ENCODE measurements around the gene ABCC4.
"Not testable (repeated sequence)": the region's sequence is repeated elsewhere in the genome, so short reads cannot be mapped to it uniquely, and the experiment has no call there.

The ABCC4 gene

DNA sequence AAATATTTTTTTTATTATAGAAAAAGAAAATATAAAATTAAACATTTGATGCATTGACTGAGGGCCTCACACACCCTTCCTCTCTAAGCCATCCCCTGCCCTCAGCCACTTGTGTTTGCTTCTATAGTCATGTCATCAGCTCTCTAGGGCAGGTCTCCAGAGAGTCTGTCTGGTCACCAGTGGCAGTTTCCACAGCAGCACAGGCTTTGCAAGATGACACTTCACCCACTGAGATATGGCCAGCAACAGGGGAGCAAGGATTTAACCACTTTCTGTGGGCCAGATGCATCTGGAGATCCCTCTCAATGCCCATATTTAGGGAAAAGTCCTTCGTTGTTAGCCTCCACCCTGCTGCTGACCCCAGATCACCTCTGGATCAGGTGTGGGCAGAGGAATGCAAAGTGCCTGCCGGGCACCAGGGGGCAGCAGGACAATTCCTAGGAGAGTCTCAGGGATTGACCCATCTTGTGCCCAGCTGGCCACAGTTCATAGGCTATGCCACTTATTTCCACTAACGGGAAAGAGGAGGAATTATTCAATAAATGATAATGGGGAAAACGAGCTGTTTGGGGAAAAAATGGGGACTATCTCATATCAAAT, 4.8 kb downstream of the ABCC4 start:
- no peak for DNase-seq

DNA sequence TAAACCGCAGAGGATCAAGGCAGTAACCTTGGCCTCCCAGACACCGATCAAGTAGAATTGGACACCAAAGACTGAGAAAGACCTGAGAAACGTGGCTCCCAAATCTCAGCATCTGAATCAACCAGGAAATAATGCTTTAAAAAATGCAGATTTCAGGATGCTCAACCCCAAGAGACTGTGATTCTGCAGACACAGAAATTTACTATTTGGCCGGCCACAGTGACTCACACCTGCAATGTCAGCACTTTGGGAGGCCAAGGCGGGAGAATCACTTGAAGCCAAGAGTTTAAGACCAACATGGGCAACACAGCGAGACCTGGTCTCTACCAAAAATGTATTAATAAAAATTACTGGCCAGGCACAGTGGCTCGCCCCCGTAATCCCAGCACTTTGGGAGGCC, 6.2 kb downstream of the ABCC4 start:
- DNase-seq, result no peak

GRCh38 chr13:95292622-95293021, 8.6 kb downstream of the ABCC4 start:
- no peak for DNase-seq

DNA sequence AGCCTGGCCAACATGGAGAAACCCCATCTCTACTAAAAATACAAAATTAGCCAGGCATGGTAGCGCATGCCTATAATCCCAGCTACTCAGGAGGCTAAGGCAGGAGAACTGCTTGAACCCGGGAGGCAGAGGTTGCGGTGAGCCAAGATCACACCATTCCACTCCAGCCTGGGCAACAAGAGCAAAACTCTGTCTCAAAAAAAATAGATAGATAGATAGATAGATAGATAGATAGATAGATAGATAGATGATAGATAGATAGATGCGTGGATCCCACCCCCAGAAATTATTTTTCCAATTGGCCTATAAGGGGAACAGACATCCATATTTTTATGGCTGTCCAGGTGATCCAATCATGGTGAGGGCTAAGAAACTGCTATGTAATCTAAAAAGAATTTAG, 11.3 kb downstream of the ABCC4 start:
- not testable (repeated sequence) for DNase-seq

DNA sequence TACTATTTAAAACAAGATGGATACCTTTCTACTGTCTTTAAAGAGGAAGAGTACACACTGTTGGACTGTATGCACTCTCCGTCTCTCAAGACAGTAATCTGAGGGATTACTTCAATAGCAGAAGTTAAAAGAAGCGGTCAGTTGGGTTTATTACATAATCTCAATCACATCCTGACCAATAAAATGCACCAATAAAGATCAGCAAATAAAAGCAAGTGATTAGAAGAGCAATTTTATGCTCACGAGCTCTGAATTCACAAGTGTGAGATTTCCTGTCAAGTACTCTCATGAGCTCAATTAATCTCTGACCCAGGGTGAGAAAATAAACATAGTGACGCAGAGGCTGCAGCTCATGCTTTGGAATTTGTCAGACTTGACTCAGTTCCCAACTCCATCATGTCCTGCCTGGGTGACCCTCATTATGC, 12.2 kb downstream of the ABCC4 start:
- DNase-seq, result no peak

GRCh38 chr13:95284436-95284835, 16.8 kb downstream of the ABCC4 start:
- DNase-seq, result no peak

DNA sequence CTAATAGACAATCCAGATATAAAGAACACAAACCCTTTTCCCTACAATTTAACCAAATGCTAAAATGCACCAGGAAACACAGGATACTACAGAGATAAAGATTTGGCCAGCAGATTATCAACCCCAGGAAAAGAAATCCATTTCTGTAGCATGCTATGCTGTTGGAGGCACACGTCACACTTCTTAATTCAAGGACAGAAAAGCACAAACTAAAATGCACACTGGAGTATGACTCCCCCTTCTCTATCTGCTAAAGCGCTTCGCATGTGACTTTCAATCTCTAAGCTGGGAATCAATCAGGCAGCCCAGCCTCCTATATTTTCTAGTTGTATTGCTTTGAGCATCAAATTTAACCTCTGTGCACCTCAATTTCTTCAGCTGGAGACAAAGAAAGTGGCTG, 22.2 kb downstream of the ABCC4 start:
- no peak for DNase-seq

- no peak for DNase-seq
These were observed 25.2 kb downstream of the ABCC4 start for GRCh38 chr13:95276037-95276505.

GRCh38 chr13:95275322-95276036, 25.8 kb downstream of the ABCC4 start:
- peak; percentile 17 for DNase-seq

DNA sequence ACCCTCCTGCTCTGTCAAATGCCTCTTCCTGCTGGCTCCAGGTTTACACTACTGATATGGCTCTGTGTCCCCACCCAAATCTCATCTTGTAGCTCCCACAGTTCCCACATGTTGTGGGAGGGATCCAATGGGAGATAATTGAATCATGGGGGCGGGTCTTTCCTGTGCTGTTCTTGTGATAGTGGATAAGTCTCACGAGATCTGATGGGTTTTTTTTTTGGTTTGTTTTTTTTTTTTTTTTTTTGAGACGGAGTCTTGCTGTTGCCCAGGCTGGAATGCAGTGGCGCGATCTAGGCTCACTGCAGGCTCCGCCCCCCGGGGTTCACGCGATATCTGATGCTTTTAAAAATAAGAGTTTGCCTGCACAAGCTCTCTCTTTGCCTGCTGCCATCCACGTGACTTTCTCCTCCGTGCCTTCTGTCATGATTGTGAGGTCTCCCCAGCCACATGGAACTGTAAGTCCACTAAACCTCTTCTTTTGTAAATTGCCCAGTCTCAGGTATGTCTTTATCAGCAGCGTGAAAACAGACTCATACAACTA, 27.6 kb downstream of the ABCC4 start:
- not testable (repeated sequence) for DNase-seq

DNA sequence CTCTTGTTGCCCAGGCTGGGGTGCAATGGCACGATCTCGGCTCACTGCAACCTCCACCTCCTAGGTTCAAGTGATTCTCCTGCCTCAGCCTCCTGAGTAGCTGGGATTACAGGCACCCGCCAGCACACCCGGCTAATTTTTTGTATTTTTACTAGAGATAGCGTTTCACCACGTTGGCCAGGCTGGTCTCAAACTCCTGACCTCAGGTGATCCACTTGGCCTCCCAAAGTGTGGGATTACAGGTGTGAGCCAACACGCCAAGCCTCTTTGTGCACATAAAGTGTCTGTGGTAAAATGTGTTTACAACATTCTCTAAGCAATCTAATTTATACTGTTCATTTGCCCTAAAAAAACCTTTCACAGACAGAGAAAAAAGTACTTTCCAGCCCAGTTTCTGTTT, 29.2 kb downstream of the ABCC4 start:
- DNase-seq, result not testable (repeated sequence)

- no peak for DNase-seq
These were observed 31.5 kb downstream of the ABCC4 start for GRCh38 chr13:95269756-95270155.

GRCh38 chr13:95268343-95269065, 32.7 kb downstream of the ABCC4 start:
- not testable (repeated sequence) for DNase-seq

DNA sequence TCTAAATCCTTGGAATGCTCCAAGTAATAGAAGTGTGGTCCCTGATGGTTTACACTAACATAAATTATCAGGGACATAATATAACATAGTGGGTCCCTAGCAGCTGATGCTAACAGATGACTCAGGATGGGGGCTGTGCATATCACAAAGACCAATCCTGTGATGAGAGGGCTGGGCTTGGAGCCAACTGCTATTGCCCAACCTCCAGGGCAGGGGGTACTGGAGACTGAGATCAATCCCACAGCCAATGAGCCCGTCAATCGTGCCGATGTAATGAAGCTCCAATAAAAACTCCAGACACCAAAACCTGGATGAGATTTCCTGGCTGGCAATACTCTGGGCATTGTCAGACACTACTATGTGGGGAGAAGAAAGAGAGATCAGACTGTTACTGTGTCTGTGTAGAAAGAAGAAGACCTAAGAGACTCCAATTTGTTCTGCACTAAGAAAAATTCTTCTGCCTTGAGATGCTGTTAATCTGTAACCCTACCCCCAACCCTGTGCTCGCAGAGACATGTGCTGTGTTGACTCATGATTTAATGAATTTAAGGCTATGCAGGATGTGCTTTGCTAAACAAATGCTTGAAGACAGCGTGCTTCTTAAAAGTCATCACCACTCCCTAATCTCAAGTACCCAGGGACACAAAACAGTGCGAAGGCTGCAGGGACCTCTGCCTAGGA, 33.4 kb downstream of the ABCC4 start:
- DNase-seq, result peak; percentile 63

DNA sequence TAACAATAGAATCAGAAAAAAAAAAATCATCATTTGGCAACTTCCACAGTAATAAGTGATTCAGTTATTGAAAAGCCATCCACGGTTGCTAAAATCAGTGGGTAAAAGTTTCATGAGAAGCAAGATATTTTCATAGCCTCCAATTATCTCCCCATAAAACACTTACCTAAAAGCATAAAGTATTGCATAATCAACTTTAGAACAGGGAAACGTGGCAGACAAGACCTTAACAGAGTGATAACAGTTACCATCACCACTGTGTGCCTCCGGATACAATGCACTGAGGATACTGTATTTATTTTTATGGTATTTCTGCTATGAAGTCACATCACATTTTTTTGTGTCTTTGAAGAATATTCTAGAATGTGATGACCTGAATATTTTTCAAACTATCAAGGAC, 37.0 kb downstream of the ABCC4 start:
- DNase-seq, result no peak

DNA sequence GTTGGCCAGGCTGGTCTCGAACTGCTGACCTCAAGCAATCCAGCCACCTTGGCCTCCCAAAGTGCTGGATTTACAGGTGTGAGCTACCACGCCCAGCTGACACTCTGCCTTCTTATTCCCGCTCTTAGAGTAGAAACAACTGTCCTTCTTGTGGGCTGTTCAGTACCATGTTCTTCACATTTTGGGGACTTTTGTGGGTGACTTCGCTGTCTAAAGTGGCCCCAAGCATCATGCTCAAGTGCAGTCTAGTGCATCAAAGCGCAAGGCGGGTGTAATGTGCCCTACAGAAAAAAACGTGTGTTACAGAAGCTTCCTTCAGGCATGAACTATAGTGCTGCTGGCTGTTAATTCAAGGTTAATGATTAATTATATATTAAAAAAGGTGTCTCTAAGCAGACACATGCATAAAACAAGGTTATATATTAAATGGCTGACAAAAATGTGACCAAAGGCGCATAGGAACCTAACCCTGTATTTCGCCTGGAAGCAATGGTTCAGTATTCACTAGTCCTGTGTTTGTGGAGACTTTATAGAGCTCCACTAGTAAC, 38.3 kb downstream of the ABCC4 start:
- no peak for DNase-seq

DNA sequence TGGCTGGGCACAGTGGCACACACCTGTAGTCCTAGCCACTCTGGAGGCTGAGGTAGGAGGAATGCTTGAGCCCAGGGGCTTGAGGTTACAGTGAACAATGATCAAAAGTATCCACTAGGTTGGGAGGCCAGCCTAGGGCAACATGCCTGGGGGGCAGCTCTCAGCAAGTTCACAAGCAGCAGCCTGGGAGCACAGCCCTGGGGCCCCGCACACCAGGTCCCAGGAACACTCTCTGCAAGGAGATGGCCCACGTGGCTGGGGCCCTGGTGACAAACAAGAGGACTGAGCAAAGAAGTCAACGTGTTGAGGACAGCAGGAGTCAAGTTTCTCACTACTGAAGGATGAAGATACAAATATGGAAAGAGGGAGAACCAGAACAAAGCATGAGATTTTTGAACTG, 39.3 kb downstream of the ABCC4 start:
- DNase-seq, result no peak

DNA sequence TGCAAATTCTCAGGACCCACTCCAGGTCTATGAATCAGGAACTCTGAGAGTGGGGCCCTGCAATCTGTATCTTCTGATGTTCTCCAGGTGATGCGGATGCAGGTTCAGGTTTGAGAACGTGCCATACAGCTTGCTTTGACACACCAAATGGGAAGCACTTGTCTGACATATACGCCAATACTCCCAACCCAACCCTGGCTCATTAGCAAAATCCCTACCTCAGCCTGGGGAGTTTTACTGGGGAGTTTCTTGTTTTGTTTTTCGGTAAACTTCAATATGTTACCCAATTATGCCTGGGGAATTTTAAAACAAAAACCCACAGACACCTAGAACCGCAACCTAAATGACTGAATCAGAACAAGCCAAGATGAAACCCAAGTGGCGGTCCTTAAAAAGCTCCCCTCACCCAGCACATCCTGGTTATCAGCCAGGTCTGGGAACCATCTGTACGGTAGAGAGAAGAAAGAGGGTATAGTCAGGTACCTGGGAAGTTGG, 41.2 kb downstream of the ABCC4 start:
- DNase-seq, result no peak

DNA sequence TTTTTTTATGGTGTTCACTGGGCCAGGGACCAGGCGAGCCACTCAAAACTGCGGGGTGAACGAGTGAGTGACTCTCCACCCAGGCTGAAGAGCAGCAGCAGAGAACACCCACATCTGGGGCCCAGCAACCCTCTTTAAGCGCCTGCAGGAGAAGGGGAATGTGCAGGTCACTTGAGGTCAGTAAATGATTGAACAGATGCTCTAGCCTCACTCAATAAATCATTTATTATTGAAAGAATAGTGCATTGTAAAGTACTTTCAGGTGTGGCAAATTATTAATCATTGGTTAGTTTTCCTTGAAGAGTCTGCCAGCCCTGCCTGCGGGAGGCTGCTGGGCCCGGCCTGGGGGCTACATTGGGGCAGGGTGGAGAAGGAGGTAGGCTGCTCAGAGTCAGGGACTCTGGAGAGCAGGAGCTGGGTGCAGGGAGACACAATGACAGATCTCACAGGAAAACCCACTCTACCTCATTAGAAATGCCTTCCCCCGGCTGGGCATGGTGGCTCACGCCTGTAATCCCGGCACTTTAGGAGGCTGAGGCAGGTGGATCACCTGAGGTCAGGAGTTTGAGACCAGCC, 42.5 kb downstream of the ABCC4 start:
- DNase-seq, result no peak

- no peak for DNase-seq
These were observed 43.2 kb downstream of the ABCC4 start for GRCh38 chr13:95258098-95258497.

GRCh38 chr13:95256091-95256490, 45.2 kb downstream of the ABCC4 start:
- DNase-seq, result no peak

DNA sequence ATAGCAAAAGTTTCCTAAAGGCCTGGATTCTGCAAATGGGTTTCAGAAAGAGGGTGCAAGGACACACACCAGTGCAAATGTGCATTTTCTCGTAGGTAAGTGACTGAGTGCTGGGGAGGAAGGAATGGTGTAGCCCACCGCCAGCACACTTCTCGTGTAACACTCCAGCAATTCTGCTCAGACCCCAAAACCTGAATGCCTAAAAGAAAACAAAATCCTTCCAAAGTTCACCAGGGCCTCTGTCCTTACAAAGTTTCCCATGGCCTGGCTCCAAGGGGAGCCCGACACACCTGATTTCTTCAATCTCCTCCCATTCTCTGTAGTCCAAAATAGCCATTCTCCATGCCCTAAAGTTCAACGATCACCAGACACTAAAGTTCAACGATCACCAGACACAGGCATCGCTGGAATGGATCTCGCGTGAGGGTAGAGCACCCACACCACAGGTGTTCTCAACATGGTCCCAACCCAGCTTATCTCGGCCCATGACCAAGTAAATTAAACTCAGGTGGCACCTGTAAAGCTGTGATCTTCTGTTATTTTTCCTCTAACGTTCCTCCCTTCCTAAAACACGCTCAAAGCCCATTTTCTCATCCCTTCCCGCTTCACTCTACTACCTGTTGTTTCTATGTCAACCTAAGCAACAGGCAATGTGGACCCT, 46.0 kb downstream of the ABCC4 start:
- DNase-seq, result no peak
